ENCODE results near the gene ARHGEF40.

The ARHGEF40 gene

DNA sequence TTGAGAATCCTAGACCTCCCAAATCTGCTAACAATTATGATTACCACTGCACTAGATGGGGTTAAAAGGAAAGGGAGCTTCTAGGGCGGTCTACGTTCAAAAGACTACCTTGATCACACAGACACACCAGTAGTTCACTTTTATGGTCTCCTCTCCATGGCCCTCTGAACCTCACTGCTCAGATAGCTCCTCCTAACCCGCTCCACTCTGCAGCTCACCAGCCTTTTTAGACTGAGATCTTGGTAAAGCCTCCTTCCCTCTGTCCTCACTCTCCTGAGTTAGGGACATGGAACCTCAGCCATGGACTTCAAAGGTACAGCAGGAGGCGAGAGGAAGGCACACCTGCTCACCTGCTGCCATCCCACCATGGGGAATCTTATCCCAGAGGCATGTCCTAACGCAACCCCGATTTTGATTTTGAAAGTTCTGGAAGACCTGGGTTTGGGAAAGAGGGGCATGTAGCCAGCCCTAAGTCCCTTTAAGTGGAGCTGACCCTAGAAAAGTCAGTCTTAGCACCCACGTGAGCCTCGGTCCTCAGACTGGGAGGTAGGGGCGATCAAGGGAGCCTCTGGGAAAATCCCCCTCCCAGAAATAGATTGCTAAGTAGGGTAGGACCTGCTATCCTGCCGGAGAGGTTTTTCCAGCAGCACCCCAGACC is 27.0 kb downstream of the ARHGEF40 start:
- peaks cover 0 to 35% (median 35%) of the 10 kb centered on the region in 4 donors for H3K4me1 ChIP-seq
- no peak for DNase-seq
- peak overlapping the region; percentile 71 to 90 for H3K4me3 ChIP-seq
- intact Hi-C loops (cut with DNase I; ENCODE audit: low total_unique reads) = no loop called here
- H3K27ac ChIP-seq = peak overlapping the region; percentile 92 to 96
- TF ChIP-seq, protein P1, sequence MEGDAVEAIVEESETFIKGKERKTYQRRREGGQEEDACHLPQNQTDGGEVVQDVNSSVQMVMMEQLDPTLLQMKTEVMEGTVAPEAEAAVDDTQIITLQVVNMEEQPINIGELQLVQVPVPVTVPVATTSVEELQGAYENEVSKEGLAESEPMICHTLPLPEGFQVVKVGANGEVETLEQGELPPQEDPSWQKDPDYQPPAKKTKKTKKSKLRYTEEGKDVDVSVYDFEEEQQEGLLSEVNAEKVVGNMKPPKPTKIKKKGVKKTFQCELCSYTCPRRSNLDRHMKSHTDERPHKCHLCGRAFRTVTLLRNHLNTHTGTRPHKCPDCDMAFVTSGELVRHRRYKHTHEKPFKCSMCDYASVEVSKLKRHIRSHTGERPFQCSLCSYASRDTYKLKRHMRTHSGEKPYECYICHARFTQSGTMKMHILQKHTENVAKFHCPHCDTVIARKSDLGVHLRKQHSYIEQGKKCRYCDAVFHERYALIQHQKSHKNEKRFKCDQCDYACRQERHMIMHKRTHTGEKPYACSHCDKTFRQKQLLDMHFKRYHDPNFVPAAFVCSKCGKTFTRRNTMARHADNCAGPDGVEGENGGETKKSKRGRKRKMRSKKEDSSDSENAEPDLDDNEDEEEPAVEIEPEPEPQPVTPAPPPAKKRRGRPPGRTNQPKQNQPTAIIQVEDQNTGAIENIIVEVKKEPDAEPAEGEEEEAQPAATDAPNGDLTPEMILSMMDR (IDR thresholded peaks at IDR 0.05) = no peak
- peaks cover 0 to 10% (median 3%) of the 10 kb centered on the region in 3 donors for H3K36me3 ChIP-seq
- no peaks in the 10 kb centered on the region for H3K9me3 ChIP-seq
- no peaks in the 10 kb centered on the region for H3K27me3 ChIP-seq

DNA sequence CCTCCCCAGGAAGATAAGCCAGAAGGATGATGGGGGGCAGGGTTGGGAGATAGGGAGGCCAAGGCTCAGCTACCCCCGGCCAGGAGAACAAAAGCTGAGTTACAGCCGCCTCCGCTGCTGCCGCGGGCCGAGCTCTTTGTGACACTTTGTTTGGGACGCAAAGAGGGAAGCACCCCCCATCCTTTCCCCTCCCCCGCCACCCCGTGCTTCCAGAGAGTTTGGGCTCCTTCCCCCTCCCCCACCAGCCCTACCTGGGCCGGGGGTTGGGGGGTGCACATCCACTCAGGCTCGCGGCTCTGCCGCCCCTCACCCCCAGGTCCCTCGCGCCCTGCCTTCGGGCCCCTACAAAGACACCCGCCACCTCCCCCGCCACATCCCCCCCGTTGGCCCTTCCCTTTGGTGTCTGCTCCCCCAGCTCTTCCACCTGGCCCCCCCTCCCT is 27.6 kb downstream of the ARHGEF40 start:
- H3K4me1 ChIP-seq = peaks cover 0 to 34% (median 33%) of the 10 kb centered on the region in 4 donors
- peak overlapping the region; percentile 92 to 96 for H3K27ac ChIP-seq
- no peaks in the 10 kb centered on the region for H3K27me3 ChIP-seq
- no peaks in the 10 kb centered on the region for H3K9me3 ChIP-seq
- TF ChIP-seq, protein P1 (IDR thresholded peaks at IDR 0.05) = no peak
- H3K36me3 ChIP-seq = peaks cover 0 to 5% (median 0%) of the 10 kb centered on the region in 3 donors
- peak in 1 of 2 donors; percentile 76 for DNase-seq
- intact Hi-C loops (cut with DNase I; ENCODE audit: low total_unique reads) = no loop called here
- peak overlapping the region; percentile 71 to 90 for H3K4me3 ChIP-seq

DNA sequence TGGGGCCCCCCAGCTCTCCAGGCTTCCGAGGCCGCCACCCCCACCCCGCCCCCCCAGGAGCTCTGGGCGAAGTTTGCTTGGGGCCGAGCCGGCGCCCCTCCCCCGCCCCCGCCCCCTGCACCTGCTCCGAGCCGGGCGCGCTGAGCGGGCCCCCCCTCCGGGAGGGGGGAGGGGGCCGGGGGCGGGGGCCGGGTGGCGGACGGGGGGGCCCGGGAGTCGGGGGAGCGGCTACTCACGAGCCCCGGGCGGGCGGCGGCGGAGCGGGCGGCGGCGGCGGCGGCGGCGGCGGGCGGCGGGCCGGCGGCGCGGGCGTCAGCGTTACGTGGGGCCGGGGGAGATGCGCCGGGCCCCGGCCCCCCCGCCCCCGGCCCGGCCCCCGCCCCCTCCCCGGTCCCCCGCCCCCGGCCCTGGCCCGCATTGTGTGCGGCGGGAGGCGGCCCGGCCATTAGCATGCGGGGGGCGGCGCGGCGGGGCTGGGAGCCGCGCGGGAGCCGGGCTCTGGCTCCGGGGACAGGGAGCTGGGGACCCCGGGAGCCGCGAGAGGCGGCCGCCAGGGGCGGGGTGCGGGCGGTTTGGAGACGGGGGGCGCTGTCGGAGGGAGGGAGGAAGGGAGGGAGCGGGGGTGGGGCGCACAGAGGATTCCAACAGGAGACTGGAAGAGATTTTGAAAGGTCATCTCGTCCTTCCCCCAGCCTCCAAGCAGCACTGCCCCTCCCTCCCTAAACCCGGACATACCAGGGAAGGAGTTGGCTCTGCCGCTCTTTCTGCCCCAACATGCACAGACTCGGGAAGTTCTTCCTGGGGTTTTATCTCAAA is 28.2 kb downstream of the ARHGEF40 start, which contains the start of gene ZNF219:
Gene ZNF219 (minus strand): TSS at position 580 of the 816 bp plus-strand sequence. CDS start 5,064 bp downstream, outside the sequence.
- TF ChIP-seq, protein P1 (IDR thresholded peaks at IDR 0.05) = no peak
- H3K4me1 ChIP-seq = peaks cover 0 to 39% (median 37%) of the 10 kb centered on the region in 4 donors
- no peaks in the 10 kb centered on the region for H3K36me3 ChIP-seq
- intact Hi-C loops (cut with DNase I; ENCODE audit: low total_unique reads) = no loop called here
- peak; percentile 65 to 82 for DNase-seq
- H3K9me3 ChIP-seq = no peaks in the 10 kb centered on the region
- peak within 1 kb of the TSS; percentile 92 to 96 for H3K27ac ChIP-seq
- no peaks in the 10 kb centered on the region for H3K27me3 ChIP-seq
- peak within 1 kb of the TSS; percentile 71 to 90 for H3K4me3 ChIP-seq

DNA sequence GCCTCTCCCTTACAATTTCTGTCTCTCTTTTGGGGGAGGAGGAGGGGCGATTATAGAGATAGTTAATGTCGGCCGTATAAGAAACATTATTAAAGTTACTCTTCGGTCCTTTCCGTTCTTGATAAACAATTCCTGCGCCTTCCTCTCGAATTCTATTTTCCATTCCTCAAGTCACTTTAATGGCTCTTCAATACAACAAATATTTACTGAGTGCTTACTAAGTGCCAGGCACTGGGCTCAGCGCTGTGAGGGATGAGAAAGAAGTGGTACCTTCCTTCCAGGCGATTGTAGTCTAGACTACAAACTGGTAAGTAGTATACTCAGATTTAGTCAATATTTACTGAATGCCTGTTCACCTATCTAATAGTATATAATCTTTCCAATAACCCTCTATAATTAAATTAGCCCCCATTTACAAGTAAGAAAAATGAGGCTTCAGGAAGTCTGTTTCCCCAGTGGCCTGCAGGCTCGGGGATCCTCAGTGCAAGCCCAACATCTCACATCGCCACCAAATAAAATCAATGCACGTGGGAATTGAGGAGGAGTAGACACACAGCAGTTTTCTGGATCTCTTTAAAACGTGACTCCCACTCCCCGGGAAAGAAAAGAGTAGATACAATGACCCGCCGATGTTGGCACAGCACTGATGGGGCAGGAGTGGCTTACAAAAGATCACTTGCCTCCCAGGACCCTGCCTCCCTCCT is 28.9 kb downstream of the ARHGEF40 start:
- TF ChIP-seq, protein P1 (IDR thresholded peaks at IDR 0.05) = no peak
- Histone ChIP-seq H3K36me3 (no peaks in the 10 kb centered on the region), H3K27ac (peak overlapping the region; percentile 92 to 96), H3K4me1 (peaks cover 0 to 40% (median 39%) of the 10 kb centered on the region in 4 donors), H3K9me3 (no peaks in the 10 kb centered on the region), H3K27me3 (no peaks in the 10 kb centered on the region), H3K4me3 (peak overlapping the region; percentile 71 to 90)
- intact Hi-C loops (cut with DNase I; ENCODE audit: low total_unique reads) = no loop called here
- DNase-seq = no peak

DNA sequence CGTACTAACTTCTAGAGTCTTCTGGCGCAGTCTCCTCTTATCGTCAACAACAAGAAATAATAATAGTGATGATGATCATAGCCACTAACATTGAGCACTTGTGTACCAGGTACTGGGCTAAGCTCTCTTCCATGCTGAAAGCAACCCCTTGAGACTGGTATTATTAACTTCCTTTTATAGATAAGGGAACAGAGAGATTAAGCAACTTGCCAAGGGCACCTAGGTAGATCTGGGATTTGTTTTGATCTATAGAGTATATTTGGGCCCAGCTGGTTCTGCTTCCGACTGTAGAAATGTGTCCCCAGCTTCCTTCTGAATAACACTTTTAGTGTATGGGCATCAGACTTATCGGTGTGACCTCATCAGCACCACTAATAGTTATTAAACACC is 29.5 kb downstream of the ARHGEF40 start:
- Histone ChIP-seq H3K9me3 (no peaks in the 10 kb centered on the region), H3K27me3 (no peaks in the 10 kb centered on the region), H3K36me3 (no peaks in the 10 kb centered on the region), H3K27ac (peak overlapping the region; percentile 92 to 96), H3K4me1 (peaks cover 0 to 42% (median 41%) of the 10 kb centered on the region in 4 donors), H3K4me3 (peak overlapping the region in 1 of 2 donors; percentile 90)
- TF ChIP-seq, protein P1 (IDR thresholded peaks at IDR 0.05) = no peak
- intact Hi-C loops (cut with DNase I; ENCODE audit: low total_unique reads) = no loop called here
- DNase-seq = no peak
